ENCODE measurements around the gene NFATC1.

NFATC1 gene

DNA sequence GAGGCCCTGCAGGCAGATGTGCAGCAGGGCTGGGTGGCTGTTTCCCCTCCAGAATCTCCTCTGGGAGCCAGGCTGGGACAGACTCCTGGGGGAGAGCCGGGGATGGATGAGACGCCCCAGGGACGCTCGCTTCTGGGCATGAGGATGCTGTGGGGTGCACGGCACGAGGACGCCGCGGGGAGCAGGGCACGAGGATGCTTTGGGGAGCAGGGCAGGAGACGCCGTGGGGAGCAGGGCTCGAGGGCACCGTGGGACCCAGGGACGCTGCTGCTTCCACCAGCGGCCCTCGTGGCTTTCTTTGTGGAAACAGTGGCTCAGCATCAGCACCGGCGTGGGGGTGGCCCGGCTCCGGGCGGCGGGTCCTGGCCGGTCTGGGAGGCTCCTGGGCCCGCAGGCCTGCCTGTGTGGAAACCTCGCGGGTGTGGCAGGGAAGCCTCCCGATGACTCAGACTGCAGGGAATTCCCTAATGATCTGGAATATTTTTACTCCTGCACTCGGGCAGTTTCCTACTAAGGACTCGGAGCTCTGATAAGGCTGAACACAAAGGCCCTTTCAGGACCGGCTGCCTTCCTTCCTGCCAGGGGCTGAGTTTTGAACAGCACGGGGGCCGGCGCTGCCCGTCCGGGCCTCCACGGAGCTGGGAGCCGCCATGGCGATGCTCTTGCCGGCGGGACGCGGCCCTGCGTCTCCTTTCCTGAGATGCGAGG, 62.6 kb downstream of the NFATC1 start:
- no peak for DNase-seq (ENCODE audit: low spot score)

DNA sequence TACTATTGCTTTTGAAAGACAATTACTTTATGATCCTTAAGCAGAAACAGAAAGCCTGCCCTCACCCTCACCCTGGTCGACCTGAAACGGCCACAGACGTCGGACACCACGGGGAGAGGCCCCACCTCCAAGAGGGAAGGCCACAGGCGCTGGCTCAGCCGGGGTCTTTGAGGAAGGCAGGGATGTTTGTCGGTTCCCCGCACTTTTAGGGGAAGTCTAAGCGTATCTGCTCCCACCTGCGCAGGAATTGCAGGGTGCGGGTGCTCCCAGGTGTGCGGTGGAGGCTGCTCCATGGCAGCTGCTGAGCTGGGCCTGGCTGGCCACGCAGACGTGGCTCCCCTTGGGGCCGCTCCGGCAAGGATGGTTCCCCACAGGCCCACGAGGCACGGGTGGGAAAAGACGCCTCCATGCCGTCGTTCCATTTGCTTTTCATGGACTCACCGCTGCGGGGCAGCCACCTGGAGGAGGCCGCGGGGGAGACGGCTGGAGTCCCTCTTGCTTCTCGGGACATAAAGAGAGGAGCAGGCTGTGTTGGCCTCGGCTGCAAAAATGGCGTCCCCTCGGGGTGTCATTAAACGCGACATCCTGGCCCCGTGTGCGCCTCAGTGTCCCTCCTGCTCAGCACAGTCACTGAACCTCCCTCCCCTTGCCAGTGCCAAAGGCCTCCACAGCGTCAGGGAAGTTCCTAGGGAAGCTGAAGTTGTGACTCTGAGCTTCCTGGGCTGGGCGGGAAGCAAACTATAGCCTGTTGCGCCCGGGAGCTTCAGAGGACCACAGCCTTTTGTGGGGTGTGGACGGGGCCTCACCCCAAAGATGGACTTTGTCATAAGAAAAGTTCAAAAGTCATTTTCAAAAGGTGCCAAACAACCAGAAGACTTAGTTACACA, 63.4 kb downstream of the NFATC1 start:
- no peak for DNase-seq (ENCODE audit: low spot score)

DNA sequence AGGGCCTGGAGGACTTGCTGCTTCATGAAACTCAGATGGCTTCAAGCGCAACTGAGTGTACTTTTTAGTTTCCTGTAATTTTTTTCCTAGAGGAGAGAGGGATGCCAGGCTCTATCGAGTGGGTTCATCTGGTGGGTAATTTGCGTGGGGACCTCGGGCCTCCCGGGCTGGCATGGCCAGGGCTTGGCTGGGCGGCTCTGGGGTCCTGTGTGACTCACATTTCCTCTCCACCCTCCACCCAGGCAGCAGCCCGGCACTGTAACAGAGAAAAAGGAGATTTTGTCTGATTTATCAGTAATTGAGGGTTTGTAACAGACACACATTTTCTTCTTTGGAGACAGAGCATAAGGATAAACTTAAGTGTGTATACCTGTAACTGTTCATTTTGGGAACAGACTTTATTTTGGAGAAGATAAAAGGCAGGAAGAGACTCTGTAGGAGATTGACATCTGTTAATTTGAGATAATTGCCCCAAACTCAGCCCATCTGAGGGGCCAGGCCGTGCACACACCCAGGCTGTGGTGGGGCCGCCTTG, 64.3 kb downstream of the NFATC1 start:
- no peak for DNase-seq (ENCODE audit: low spot score)

DNA sequence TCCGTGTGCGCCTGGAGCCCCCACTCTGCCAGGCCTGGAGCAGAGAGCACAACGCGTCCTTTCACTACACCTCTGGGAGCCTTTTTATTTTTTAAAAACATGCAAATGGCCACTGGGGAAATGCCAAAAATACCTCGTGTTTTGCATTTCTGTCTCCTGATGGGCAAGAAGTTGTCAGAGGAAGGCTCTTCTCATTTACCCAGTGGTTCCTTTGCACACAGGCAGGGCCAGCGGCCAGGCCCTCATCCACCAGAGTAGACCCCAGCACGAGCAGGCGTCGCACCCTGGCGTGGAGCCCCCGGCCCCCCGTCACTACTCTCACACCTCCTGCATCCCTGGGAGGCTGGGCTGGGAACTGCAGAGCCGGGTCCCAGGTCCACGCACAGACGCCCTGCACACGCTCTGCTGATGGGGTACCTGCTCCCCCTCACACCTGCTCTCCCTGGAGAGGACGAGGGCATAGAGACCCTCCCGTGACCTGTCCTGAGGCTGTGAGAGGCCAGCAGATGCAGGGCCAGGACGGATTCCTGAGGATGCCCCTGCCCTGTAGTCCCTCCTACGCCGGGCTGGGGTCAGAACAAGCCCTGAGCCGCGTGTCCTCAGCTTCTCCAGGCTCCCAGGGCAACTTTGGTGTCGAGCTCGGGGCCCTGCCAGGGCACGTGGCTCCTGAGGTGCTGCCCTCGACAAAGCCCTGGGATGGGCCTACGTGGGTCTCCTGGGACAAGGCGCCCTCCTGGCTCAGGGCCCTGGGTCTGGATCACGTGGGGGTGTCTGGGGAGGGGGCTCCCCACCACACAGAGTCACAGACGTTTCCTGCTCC, 65.0 kb downstream of the NFATC1 start:
- DNase-seq (ENCODE audit: low spot score), result no peak

DNA sequence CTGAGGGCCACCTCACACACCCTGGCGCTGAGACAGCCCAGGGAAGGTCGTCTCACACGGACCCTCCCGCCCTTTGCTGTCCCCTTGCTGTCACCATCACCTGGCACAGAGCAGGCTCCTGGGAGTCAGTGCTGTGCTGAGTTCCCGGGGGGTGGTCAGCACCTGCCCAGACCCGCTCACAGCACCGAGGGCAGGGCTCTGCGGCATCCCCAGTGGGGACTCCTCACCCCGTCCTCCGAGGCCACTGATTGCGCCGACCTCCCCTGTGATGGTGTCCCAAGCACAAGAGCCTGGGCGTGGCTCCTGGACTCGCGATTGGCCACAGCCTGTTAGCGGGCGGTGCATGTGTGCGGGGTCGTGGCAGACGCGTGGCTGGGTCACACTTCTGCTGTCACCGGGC, 65.9 kb downstream of the NFATC1 start:
- no peak for DNase-seq (ENCODE audit: low spot score)

DNA sequence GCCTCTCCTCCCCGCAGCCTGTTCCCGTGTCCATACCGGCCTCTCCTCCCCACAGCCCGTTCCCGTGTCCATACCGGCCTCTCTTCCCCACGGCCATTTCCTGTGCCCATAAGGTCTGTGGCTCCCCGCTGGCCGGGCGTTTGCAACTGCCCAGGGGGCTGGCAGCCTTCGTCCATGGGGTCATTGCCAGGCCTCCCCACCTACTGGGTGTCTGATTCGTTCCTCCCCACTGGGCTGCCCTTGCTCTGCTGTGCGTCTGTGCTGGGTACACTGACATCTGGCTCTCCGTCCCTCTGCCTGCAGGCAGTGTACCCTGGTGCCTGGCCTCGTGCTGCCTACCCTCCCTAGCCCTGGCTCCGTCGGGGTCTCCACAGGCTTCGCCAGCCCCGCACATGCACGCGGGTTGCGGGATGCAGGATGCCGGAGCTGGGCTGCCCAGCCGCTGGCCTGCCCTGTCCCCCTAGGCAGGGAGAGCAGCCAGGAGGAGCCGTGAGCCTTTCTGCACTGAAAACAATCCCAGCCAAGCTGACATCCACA, 67.8 kb downstream of the NFATC1 start:
- DNase-seq (ENCODE audit: low spot score), result no peak

DNA sequence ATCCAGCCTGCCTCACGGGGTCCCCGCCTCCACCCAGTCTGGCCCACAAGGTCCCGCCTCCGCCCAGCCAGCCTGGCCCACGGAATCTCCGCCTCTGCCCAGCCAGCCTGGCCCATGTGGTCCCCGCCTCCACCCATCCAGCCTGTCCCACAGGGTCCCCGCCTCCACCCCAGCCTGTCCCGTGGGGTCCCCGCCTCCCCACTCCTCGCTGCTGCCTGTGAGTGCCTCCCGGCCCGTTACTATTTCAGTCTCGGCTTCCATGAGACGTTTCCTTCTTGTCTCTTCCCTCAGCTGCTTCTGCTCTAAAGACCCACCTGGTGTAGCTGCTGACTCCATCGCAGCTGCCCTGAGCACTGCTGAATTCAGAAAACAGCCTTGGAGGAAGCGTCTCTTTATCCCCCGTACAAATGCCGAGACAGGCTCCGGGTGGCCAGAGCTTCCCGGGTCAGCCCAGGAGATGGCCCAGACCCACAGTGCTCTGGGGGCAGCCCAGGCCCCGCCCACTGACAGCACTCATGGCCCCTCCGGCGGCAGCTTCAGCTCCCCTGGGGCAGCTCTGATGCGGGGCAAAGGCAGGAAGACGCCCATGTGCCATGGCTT, 69.8 kb downstream of the NFATC1 start:
- no peak for DNase-seq (ENCODE audit: low spot score)

DNA sequence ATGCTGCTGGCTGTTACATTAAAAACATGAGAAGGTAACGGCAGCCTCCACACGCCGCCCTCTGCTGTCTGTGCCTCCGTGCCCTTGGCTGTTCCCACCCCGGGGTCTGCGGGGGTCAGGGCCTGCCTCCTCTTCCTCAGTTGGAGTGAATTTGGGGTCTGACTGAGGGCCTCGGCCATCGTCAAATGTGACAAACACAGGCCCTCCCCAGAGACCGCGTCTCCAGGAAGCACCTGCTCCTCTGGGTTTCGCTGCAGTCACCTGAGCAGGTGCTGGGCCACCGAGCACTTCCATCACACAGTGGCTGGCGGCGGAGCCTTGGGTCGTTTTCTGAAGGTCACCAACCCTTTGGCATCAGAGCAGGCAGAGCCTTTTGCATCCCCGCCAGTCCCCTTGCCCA, 70.9 kb downstream of the NFATC1 start:
- DNase-seq (ENCODE audit: low spot score), result no peak

DNA sequence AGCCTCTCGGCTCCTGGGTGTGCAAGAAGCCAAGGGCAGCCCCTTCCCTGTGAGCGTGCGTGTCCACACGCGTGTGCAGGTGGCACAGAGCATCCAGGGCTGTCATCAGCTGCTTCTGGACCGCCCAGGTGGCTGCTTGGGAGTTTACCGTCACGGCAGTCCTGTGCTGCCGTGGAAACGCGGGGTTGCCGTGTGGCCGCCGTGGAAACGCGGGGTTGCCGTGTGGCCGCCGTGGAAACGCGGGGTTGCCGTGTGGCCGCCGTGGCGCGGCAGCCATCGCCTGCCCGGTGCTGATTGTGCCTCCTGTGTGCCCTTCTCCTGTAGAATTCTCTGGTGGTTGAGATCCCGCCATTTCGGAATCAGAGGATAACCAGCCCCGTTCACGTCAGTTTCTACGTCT, 71.4 kb downstream of the NFATC1 start:
- DNase-seq (ENCODE audit: low spot score), result no peak

DNA sequence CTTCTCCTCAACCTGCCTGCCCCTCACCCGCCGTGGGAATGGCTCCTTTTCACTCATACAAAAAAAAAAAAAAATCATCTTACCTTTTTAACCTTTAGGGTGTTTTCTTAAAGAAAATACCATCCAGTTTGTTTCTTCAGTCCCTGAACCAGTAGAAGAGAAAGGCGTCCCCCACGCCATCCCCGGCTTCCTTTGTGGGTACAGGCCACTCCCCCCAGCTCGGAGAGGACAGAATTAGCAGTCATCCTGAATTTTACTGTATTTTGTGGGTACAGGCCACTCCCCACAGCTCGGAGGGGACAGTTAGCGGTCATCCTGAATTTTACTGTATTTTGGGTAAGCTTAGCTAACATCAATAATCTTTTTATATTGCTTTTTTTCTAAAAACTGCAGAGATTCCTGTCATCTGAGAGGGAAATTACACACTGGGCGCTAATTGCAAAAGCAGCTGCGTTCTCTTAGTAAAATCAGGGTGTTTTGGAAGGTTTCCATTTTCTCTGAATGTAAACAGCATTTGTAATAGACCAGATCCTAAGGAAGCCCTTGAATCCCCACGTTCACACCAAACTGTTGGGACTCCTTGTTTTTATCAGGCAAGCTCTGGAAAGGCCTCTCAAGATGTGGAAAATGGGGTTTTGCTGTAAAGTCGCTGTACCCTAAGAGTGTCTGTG, 72.5 kb downstream of the NFATC1 start:
- DNase-seq (ENCODE audit: low spot score), result no peak

DNA sequence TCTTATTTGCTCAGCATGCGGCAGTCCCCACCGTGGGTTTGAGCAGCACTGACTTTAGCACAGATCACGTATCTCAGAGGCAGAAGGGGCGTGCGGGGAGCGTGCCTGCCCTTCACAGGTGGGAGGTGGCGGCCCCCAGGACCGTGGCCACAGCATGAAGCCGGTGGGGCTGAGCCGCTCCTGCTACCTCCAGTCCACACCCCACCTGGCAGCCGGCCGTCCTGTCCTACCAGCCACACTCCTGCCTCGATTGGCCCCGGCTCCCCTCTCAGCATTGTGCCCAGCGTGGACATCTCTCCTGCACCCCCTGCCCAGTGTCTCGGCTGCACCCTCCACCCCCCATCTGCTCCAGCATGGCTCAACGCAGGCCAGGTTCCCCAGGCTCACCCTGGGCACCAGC, 73.6 kb downstream of the NFATC1 start:
- DNase-seq (ENCODE audit: low spot score), result no peak

DNA sequence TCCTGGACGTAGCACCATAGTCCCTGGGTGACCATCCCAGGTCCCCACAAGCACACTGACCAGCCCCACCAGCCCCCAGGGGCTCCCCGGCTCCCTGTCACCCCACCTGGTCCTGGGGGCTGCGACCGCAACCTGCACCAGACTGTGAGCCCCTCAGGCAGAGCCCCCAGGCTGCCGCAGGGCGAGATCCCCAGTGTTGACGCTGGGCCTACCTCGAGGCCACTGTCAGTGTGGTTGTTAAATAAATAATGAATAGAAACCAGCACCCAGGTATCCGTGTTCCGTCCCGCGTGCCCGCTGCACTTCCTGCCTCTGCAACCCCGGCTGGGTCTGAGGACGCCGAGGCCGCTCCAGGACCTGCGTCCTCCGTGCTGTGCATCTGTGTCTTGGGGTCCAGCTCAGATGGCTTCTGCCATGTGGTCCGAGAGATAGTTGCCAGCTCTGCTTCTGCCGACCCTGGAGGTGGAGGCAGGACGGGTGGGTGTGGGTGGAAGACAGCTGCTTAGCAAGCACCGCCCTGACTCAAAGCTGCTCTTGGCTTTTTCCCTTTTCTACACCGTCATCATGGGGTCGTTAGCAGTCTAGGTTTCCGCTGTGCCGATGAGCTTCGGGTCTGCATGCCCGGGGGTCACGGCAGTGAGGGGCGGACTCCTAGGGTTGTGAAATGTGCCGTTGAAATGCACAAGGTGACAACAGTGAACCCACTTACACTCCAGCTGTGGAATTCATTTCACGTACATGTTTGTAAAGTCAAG, 74.2 kb downstream of the NFATC1 start:
- no peak for DNase-seq (ENCODE audit: low spot score)

DNA sequence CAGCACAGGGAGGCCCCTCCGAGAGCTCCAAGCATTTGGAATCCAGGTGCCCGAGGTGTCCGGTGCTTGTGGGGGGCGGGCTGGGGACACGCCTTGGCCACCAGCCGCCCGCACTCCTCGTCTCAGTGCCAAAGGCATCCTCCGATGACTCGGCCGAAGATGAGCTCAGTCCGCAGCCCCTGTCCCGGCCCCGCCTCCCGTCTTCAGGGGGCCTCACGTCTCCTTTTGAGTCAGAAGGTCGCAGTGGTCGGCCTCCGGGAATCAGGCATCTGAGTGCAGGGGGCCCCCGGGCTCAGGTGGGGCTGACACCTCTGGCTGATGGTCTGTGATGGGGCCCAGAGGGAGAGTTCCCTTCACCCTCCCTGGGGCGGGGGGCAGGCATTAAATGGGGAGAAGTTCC, 74.8 kb downstream of the NFATC1 start:
- no peak for DNase-seq (ENCODE audit: low spot score)

DNA sequence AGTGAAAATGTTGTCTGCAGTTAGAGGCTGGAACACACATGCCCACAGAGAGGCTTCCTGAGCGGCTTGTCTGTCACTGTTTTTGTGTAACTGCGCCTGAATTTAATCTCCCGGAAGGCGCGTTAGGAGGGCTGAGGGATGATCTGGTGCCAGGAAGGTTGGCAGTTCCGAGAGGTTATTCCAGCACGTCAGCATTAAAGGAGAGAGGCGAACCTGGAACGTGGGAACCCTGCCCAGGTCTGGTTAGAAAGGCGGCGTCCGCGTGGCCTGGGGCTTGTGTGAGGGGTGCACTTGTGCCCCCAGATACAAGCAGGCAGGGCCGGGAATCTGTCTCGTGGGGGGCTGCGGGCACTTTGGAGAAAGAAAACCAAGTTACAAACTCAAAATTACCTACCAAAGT, 75.3 kb downstream of the NFATC1 start:
- no peak for DNase-seq (ENCODE audit: low spot score)

DNA sequence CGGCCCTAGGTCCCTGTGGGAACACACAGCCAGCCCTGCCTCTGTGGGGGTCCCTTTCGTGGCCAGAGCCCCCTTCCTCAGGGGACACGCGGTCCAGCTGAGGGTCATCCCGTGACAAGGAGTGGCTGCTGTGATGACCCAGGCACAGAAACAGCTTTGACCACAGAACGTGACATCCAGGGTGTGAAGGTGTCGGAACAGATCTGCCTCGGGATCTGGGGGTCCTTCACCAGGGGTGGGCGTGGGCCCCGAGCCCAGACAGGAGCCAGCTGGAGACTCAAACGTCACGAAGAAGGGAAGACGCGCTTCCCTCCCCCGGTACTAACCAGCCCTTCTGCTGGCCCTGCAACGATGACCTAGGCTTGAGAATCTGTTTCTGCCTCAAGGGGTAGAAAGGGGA, 75.9 kb downstream of the NFATC1 start:
- DNase-seq (ENCODE audit: low spot score), result no peak

DNA sequence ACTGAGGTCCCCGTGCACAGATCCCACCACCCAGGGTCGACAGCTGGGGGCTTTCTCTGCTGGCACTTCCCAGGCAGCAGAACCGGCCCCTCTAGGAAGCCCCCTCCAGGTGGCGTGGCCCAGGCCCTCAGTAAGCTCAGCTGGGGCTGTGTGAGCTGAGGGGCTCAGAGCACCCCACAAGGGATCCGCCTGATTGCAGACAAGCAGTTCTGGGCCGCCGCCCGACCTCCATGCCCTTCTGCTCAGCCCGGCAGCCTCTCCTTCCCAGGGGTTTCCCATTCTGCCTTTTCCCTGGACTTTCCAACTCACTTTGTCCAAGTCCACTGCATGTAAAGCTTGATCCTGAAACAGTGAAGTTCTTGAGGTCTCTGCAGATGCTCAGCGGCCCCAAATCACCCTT, 76.4 kb downstream of the NFATC1 start:
- no peak for DNase-seq (ENCODE audit: low spot score)

DNA sequence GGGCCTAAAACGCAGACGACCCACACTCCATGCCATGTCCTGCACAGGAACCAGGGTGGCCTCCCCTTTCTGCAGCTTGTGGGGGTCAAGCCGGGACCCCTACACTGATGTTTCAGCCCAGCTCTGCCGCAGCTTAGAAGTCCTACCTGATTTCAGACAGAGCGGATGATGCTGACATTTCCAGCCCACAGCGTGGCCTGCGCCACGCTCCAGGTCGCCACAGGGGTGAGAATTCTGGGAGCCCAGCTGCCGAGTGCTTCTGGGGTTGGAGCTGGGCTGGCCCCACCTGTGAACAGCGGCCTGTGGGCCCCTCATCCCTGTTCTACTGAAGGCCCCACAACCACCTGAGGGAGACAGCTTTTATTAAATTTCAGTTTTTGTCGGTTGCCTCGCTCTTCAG, 77.2 kb downstream of the NFATC1 start:
- no peak for DNase-seq (ENCODE audit: low spot score)

DNA sequence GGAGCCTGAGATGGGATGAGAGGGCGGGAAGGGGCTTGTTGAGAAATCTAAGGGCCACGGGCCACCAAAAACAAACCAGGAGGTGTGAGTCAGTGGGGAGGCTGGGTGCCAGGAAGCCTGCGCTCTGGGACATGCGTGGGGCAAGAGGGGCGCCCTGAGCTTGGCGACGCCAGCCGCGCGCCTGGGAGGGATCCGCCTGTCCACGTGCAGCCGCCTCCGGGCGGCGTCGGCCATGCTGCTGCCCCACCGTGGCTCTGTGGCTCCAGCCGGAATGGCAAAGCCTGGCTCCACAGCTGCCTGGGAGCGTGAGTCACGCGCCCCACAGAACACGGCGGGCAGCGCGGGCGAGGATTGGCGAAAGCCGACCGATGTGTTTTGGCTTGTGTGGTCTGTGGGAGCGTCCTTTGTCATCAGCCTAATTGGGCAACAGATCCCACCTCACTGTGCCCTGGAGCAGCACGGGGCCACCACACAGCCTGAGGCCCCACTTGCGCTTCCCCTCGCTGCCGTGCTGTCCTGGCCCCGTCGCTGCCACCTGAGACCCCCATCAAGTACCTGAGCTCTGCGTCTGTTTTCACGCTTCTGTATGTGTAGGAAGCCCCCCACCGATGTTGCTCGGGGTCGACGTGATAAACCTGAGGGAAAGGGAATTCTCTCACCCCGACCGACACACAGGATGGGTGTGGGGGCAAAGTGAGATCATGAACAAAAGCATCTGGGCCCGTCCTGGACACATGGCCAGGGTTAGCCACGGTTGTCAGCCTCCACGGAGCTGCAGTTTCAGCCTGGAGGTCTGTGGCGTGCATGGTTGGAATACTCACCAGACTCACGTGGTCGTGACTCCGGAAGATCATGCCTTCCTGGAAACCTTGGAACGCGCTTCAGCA, 80.5 kb downstream of the NFATC1 start:
- no peak for DNase-seq (ENCODE audit: low spot score)

DNA sequence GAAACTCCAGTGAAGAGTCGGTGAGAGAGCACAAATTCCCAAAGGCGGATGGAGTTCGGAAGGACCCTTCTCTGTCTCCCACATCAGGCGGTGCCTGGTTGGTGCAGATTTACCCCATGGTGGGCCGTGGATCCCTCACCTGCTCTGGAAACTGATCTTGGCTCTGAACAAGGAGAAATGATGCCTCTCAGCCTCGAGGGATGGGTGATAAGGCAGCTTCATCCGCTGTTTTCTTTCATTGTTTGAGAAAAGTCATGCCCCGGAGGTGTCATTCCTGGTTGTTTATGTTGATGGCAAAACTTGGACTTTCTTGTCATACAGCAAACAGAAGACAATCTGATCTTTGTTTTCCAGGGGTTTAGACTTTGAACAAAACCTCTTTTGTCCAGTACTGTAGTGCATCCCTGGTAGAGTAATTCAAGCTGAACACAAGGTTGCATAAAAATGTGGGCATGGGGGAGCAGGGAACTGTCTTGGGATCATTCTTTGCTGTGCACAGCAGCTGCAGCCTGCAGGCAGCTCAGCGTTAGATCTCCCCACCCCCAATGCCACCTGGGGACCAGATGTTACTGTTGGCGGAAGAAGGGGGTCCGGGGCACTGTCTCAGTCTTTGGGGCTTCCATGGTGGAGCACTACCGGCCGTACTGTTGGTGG, 81.3 kb downstream of the NFATC1 start:
- no peak for DNase-seq (ENCODE audit: low spot score)

All from cerebellar cortex (tissue), 1 donor.